Tibial nerve (tissue), 4 donors: ENCODE measurements around the gene TPCN1.

Experiments used
- EP300 ChIP-seq, 2 donors: sonication (generic); formaldehyde crosslinking; IDR thresholded peaks; one replicate each; pipeline ENCODE4 v1.6.1; 2017; ENCODE audit warnings: antibody characterized with exemption in 2 of 2, mild to moderate bottlenecking in 1 of 2
- POLR2A ChIP-seq, 2 donors: fragments of 450-650 bp; IDR thresholded peaks; one replicate each; pipeline ENCODE4 v1.6.1; 2017; ENCODE audit warnings: antibody characterized with exemption in 2 of 2, mild to moderate bottlenecking in 2 of 2, moderate library complexity in 2 of 2
- TF ChIP-seq, protein P1 (sequence below), 5 experiments: fragments of 200-600 bp in 3 of 5; fragments of 450-650 bp in 2 of 5; sonication (generic) in 3 of 5; IDR thresholded peaks; one replicate each; pipeline ENCODE4 v1.5.1; 2016 to 2019; ENCODE audit warnings: antibody characterized with exemption in 5 of 5, mild to moderate bottlenecking in 3 of 5, moderate library complexity in 2 of 5

DNA sequence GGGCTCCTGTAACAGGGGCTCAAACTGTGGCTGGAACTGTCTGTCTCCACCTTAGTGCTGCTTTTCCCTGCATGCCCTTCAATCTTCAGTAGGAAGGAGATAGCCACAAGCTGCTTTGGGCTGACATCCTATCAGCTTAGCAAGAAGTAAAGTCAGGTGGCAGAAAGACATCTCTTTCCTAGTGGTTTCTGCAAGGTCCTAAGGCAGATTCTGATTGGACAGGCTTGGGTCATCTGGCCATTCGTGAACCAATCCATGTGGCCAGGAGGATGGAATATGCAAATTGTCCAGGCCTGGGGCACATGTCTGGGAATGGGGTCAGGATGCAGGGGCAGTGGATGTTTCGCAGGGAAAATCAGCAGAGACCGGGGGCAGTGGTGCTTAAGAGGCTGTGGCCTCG, 30.5 kb upstream of the TPCN1 start:
- no peak for TF ChIP-seq POLR2A (IDR thresholded peaks at IDR 0.05)
- TF ChIP-seq EP300 (IDR thresholded peaks at IDR 0.05) = no peak
- TF ChIP-seq, protein P1, sequence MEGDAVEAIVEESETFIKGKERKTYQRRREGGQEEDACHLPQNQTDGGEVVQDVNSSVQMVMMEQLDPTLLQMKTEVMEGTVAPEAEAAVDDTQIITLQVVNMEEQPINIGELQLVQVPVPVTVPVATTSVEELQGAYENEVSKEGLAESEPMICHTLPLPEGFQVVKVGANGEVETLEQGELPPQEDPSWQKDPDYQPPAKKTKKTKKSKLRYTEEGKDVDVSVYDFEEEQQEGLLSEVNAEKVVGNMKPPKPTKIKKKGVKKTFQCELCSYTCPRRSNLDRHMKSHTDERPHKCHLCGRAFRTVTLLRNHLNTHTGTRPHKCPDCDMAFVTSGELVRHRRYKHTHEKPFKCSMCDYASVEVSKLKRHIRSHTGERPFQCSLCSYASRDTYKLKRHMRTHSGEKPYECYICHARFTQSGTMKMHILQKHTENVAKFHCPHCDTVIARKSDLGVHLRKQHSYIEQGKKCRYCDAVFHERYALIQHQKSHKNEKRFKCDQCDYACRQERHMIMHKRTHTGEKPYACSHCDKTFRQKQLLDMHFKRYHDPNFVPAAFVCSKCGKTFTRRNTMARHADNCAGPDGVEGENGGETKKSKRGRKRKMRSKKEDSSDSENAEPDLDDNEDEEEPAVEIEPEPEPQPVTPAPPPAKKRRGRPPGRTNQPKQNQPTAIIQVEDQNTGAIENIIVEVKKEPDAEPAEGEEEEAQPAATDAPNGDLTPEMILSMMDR (IDR thresholded peaks at IDR 0.05) = no peak
